GM19099 (cell line): ENCODE data around the gene ACTR1A.

ENCODE experiments used
- POLR2A ChIP-seq: IDR thresholded peaks from 3 replicates; pipeline ENCODE4 v1.6.1; 2011; ENCODE audit warnings: low read depth; ENCODE audit not compliant: insufficient read length; ENCODE audit errors: extremely low read depth

ACTR1A gene

DNA sequence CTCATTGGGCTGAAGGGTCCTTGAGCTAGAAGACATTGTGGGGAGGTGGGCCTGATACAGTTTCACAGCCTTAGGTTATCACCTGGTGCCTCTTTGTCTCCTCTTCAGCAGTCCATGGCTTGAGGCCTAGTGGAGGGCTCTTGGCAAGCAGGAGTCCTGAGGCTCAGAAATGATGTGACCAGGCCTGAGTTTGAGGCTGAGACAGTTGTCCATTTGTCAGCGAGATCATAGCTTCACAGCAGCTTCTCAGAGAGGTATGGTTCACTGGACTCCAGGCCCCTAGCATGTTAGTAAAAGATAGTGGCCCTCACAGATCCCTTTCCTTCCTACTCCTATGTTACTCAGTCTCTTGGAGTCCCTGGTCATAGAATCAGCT lies 20.4 kb upstream of the ACTR1A start:
- TF ChIP-seq POLR2A: no peak

DNA sequence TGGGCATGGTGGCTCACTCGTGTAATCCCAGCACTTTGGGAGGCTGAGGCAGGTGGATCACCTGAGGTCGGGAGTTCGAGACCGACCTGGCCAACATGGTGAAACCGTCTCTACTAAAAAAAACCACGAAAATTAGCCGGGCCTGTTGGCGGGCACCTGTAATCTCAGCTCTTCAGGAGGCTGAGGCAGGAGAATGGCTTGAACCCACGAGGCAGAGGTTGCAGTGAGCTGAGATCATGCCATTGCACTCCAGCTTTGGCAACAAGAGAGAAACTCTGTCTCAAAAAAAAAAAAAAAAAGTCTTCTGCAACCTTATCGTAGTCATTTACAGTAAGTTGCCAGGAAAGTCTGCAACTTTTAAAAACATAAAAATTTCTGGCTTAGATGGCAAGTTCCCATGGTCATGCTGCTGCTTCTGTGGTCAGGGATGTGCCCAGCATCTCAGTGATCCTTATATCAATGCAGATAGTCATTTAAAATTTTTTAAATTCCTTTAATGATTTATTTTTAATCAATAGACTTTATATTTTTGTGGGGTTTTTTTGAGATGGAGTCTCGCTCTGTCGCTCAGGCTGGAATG lies 16.8 kb upstream of the ACTR1A start:
- no peak for TF ChIP-seq POLR2A

DNA sequence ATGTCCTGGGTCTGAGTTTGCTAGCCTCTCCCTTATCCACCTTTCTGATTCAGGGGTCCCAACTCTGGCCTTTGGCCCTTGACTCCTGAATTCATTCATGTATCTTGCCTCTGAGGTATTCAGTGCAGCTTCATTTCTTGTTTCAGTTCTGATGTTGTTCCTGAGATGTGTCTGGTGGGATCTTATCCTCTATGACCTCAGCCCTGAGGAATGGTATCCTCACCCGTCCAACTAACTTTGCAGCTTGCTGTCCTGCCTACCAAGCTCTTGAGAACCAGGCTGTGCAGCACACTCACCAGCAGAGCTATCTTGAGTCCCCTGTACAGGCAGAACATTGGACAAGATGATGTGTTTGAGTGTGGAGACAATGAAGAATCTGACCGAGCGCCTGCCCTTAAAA lies 15.0 kb upstream of the ACTR1A start:
- no peak for TF ChIP-seq POLR2A

DNA sequence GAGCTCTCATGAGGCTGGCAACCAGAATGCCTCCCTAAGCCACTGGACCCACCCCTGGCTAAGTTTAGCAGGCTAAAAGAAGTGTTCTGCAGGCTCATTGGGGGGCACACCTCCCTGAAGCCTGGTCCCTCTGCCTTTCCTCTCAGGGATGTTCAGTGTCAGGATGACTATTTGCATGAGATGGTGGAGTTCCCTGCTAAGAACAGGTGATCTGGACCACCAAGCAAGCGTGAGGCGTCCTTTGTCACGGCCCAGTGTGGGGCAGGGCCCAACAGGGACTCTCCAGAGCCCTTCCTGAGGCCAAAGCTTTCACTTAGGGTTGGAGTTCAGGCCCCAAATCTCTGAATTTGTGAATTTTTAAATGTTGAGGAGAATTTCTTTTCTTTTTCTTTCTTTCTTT lies 13.2 kb upstream of the ACTR1A start:
- no peak for TF ChIP-seq POLR2A

DNA sequence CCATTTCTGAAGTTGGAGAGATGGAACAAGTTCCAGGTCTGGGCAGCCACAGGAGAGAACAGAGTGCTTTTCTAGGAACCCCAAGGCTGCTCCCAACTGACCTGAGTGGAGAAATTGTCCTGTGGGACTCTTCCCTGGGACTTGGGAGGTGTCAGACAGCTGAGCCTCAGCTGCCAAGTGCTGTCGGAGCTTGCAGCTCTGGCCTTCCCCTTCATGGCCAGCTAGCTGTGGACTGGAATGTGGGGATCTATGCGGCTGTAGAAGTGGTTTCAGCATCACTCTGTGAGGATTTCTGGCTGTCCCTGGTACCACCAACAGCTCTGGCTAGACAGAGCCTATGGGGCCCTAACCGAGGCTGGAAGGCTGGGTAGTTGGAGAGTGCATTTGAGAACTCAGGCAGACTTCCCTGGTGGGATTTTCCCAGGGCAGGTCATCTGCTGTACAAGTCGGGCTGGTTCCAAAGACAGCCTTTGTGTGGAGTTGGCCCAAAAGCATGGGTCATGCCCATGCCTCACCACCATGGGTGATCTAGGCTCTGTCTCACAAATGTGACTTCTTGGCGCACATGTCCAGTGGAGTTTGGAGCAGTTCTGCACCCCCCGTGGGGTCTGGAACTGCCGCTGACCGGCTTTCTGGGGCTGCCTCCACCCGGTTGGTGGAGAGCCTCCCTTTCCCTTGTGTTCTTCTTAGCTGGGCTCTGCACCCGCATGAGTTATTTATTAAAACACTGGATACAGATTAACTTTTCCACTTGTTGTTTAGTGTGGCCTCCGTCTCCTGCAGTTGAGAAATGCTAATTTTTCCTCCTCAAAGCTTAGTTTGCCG lies 12.2 kb upstream of the ACTR1A start:
- TF ChIP-seq POLR2A: no peak

DNA sequence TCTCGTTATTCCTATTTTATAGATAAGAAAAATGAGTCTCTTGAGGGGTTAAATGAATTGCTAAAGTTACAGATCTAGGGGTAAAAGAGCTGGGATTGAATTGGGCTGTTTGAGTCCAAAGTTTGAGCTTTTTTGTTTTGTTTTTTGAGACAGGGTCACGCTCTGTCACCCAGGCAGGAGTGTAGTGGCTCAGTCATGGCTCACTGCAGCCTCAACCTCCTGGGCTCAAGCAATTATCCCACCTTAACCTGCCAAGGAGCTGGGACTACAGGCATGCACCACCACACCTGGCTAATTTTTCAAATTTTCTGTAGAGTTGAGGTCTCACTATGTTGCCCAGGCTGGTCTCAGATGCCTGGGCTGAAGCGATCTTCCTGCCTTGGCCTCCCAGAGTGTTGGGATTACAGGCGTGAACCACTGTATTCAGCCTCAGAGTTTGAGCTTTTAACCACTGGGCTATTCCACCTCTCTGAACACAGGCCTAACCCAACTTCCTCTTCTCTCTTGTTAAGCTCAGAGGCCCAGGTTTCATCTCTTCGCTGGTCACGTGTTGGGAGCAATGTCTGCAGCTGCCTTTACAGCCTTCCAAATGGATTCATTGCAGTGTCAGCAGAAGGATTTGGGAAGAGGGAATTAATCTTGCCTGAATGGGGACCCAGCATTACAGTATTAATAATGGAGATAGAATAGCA lies 9.2 kb upstream of the ACTR1A start:
- TF ChIP-seq POLR2A: no peak

DNA sequence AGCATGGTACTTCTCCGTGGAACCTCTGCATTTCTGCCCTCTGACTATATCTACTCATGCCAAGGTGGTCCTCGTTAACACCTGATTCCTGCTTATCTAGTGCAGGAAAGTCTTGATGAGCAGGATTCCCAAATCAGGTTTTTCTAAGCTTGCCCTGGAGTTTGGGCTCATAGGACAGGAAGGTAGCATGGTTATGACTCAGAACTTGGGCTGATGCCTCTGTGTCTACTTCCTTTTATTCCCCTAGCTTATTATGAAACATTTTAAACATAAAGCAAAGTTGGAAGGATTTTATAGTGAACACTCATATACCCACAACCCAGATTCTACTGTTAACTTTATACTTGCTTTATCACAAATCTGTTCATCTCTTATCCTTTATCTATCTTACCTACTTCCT lies 6.9 kb upstream of the ACTR1A start:
- no peak for TF ChIP-seq POLR2A

DNA sequence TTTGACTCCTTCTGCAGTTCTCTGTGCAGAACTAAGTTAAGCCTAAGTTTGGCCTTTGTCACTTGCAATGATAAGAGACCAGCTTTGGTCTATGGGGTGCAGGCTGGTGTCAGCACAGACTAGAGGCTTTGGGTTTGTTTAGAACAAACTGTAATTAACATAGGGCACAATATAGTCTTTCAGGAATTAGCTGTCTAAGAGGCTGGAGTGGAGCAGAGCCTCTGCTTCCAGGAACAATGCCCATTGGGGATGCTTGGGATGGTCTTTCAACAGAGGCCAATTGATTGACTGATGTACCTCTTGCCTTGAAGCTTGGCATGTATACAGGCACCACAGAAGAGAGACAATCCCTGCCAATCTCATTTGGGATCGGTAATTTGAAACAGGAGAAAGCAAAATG lies 6.0 kb upstream of the ACTR1A start:
- TF ChIP-seq POLR2A: no peak

DNA sequence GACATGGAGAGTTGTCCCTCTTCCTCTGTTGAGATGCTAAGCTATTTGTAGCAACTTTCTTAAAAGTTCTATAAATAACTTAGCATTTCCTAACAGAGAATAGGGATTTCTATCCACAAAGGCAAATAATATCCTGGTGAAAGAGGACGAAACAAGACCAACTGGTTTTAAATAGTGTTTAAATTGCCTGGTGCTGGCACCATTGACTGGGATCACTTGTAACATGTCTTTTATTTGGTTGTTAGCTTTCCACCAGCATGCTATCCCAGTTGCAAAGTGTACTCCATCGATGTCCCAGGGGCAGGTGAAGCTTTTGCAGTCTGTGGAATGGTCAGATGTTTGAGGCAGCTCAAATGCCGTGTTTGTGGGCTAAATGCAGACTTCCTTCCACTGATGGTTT lies 5.0 kb upstream of the ACTR1A start:
- no peak for TF ChIP-seq POLR2A

DNA sequence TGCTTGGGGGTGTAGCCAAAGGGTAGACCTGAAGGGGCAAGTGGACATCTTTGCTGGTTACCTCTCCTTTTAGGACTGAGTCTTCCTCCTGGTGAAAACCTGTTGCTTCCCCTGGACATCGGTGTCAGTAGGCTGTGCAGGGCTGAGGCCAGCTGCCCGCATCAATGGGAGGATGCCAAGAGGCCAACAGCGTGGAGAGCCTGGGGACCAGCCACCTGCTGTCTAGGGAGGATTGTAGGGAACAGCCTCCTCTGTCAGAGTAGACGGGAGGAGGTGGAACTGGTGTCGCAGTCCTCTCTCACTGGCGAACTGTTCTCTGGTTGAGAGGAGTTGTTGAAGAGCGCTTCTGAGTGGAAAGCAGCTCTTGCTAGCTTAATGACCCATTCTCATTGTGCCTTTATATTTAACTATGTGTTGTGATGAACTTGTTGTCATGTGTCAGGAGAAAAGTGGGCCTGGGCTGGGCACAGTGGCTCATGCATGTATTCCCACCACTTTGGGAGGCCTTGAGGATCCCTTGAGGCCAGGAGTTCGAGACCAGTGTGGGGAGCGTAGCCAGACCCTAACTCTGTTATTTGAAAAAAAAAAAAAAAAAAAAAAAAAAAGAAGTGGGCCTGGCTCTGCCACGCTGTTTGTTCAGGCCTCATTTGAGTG lies 3.1 kb upstream of the ACTR1A start:
- no peak for TF ChIP-seq POLR2A

DNA sequence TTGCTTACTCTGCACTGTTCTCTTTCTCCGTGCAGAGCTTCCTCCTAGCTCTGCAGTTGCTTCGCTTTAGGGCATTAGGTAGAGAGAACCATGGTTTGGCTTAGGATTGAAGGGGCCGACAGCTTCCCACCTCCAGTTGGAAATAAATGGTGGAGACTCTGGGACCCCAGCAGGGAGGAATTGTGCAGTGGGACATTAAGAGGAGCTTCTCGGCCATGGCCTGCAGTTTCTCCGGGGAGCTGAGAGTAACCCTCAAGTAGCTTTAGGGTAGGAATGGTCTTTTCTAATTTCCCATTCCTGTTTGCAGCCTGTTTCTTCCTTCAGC lies 2.4 kb upstream of the ACTR1A start:
- no peak for TF ChIP-seq POLR2A

DNA sequence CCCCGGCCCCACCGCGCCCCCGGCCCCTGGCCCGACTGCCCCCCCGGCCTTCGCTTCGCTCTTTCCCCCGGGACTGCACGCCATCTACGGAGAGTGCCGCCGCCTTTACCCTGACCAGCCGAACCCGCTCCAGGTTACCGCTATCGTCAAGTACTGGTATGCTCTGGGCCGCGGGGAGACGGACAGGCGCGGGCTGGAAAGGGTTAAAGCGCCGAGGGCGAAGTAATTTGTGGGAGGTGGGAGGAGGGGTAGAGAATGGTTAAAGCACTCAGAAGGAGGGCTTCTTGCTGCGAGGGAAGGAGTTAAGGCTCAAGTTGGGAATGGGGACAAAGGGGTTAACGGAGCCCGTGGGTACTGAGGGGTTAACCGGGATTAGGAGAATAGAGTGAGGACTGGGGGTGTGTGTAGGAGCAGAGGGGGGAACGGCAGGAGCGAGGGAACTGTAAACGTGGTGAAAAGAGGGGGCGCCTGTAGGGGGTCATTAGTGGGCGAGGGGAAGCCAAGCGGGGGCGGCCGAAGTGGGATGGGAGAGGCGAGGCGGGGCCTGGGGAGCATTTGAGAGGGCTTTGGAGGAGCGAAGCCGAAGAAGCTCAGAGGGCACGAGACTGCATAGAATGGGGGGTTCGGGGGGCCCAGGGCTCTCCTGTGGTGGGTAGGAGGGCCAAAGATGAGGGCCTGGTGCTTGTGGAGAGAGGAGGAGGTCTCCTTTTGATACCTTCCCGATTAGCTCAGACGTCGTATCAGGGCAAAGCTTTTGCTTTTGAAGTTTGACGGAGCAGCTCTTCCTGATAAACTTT lies 1.9 kb upstream of the ACTR1A start:
- no peak for TF ChIP-seq POLR2A

DNA sequence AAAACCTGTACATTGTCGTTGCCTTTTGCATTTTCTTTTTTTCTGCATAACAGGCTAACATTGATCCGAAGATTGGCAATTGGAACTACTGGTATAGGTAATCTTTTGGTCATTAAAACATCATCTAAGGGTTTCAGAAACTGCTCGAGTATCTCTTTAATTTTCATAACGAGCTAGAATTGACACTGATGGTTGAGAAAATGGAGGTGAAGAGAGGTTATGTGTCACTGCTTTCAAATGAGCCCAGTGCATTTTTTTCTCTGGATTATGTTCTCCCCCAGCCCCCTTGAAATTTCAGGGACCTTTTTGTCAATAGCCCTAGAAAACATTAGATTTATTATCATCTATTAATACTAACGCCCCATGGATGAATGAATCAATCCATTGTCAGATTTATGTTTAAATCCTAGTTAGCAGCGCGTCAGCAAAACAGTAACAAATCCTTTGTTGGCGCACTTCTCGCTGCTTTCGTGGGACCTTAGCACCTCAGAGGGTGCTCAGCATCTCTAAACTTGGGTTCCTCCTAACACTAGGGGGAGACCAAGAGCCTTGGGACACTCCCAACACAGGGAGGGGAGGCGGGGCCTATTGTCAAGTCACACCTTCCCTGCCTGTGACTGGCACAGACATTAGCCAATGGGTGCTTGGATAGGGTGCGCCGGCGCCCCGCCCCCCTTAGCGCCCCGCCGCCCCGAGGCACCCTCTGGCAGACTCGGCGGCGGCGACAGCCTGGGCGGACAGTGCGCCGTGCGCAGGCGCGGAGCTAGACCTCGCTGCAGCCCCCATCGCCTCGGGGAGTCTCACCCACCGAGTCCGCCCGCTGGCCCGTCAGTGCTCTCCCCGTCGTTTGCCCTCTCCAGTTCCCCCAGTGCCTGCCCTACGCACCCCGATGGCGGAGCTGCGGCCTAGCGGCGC lies 1.0 kb upstream of the ACTR1A start, which contains the start of gene SUFU:
Gene SUFU (plus strand): TSS at position 709 of the 915 bp plus-strand sequence. CDS start 181 bp downstream, at position 890.
- peak; percentile 81 for TF ChIP-seq POLR2A

DNA sequence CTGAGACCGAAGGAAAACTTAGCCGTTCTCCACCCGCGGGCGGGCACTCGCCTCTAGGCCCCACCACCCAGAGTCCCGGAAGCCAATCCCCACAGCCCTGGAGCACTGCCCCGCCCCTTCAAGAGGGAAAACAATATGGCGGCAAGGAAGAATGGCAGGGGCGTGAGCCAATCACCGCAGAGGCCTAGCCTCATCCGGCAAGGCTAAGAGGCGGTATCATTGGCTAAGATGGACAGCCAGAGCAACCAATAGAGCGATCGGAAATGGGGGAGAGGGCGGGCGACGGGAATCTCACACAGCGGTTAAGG lies 529 bp downstream of the ACTR1A start:
- no peak for TF ChIP-seq POLR2A

DNA sequence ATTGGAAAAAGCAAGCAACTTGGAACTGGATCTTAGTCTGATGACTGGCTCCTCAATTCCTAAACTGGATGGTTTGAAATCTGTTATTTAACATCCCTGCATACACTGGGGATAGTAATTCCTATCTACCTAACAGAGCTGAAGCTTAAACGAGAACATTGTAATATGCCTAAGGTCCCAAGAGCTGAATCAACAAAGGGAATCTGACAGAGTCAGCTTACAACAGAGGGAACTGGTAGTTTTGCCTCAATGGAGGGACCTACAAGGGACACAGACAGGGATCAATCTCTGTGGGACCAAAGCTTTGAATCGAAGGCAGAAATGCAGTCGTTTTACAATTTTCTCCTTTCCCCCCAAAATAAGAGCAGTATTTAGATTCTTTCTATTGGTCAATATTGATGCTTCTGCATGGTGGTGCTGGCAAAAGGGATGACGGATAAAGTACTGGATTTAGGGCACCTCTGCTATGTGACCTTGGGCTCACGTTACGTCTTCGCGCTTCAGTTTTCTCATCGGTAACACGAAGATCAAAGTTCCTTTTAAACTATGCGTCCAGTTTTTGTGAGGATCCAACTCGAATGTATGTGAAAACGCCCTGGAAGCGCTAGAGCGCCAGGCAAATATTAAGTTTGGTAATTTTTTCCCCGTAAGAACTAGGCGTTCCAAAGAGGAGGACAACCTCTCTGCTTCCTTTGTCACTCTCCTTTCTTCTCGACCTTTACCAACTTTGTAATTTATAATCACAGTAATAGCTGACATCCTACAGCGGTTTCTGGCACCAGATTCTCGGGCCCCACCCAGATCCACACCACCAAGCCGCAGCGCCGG lies 1.1 kb downstream of the ACTR1A start:
- TF ChIP-seq POLR2A: peak; percentile 49
